Lung microvascular endothelial cell (primary cell): ENCODE measurements around the gene ZDHHC19. TPM values are rescaled to one million over a fixed set of nuclear protein-coding genes. Genes with fewer than 3 reads are reported as not detected.
A peak's percentile ranks its signal among the peaks of the same experiment; 100 is the strongest.
"Not testable (repeated sequence)": the region's sequence is repeated elsewhere in the genome, so short reads cannot be mapped to it uniquely, and the experiment has no call there.

Experiments
- DNase-seq, 2 donors: peaks; one replicate each; pipeline versions ENCODE4 v3.0.0 to v3.0.0-alpha.2; 2010; ENCODE audit warnings: low read depth in 2 of 2
- total RNA-seq: library from RNA; depleted of rRNA; stranded (reverse); fragments of >200 nt; gene quantifications from 2 replicates; pipeline ENCODE4 v1.2.1, GENCODE V29; 2014

Gene ZDHHC19
- total RNA-seq, 1 donor from 2014 or later = not detected

DNA sequence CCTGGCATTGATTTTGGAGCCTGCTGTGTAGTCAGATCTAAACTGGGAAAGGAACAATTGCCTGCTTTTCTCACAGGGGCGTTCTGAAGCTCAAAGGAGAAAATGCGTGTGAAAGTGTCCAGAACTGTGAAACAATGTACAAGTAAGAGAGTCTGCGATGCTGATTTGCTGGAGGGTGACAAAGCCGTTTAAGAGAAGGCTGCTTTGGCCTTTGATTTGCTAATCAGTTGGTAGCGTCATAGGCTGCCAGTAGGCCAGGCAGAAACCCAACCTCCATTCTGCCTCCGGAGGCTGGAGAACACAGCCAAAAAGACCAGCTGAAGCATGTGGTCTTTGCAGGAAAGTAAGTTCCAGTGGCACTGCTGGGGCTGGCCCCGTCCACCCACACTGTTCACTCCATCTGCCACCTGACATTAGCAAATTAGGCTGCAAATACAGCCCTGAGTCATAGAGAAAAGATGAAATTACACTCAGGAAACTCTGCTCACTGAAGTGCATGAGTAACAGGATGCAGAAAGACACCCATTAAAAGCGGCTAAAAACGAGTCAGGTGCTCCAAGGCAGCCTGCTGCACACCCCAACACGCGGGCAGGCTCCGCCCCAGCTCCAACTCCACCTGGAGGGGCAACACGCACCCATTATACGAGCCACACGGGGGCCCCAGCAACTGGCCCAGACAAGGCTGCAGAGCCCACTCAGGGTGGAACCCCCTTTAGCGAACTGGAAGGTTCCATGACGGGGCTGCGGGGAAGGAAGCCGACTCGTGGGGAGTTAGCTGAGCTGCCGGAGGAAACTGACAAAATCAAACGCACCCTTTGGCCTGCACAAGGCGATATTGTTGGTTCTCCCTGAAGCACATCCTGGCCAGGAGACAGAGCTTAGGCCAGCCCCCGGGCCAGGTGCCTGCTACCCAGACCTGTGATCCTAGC is 31.6 kb downstream of the ZDHHC19 start:
- peak; percentile 43 to 52 for DNase-seq

DNA sequence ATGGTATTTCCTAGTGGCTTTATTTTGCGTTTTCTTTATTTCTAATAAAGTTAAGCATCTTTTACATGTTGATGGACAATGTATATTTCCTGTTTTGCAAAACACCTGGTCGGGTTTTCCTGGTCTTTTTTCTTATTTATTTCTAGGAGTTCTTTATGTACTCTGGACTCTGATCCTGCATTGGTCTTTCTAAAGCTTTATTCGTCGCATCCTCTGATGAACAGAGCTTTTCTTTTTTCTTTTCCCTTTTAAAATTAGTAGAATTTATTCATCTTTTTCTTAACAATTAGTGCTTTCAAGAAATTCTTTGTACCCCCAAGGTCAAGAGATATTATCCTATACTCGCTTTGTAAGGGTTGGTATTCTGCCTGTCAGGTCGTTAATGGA is 32.2 kb downstream of the ZDHHC19 start:
- DNase-seq = no peak

DNA sequence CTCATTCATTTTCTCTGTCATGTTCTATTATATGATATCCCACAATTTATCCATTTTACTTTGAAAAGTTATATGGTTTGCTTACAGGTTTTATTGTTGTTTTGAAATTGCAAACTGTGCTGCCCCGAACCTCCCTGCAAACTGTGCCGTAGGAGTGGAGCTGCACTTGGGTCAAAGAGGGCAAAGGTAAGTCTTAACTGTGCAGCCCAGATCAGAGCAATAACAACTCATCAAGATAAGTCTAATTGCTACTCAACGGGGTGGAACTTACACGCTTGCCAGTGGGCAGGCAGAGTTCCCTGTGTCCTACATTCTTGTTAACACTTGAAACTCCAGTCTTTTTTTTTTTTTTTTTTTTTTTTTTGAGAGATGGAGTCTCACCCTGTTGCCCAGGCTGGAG is 33.2 kb downstream of the ZDHHC19 start:
- DNase-seq = no peak

DNA sequence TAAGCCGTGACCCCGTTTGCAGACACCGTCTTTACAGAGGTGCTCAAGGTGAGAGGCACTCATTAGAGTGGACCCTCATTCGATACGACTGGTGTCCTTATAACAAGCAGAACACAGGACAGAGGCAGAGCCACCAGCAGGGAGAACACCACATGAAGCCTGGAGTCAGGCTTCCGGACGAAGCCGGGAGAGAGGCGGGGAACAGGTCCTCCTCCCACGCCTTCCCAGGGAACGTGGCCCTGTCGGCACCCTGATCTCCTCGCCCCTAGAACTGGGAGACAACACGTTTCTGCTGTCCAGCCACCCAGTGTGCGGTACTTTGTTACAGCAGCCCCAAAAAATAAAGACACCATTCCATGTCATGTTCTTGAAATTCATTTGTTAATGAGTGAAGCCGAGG is 33.6 kb downstream of the ZDHHC19 start:
- DNase-seq = no peak

DNA sequence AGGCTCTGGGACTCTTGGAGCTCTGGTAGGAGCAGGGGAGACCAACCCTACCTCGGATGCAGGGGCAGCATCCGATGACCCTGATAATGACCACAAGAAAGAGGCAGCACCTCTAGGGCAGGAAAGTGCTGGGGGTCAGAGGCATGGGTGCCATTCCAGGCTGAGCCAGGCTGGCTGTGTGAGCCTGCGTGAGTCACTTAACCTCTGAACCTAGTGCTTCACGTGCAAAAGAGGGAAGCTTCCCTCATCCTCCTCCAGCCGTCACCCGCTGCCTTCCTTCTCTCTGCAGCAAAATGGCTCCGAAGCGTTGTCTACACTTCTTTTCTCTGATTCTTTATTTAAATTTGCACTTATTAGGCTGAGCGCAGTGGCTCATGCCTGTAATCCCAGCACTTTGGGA is 35.5 kb downstream of the ZDHHC19 start:
- DNase-seq = no peak

DNA sequence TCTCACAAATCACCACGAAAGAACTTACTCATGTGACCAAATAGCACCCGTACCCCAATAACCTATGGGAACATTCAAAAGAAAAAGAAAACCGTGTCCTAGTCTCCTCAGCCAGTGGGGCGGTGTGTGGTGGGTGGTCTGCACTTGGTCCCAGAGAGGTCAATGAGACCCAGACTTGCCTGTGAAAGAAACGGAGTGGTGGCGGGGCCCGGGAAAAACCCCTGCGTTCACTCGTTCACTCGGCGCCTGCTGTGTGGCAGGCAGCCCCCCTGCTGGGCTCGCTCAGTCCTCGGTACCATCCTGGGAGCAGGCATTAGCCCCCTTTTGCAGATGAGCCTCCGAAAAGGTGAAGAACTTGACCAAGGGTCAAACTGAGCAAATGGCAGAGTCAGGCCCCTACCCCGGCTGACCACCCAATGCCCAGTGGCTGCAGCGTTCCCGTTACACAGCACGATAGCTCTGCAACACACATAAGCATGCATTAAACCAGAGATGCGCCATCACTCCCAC is 36.0 kb downstream of the ZDHHC19 start:
- no peak for DNase-seq

DNA sequence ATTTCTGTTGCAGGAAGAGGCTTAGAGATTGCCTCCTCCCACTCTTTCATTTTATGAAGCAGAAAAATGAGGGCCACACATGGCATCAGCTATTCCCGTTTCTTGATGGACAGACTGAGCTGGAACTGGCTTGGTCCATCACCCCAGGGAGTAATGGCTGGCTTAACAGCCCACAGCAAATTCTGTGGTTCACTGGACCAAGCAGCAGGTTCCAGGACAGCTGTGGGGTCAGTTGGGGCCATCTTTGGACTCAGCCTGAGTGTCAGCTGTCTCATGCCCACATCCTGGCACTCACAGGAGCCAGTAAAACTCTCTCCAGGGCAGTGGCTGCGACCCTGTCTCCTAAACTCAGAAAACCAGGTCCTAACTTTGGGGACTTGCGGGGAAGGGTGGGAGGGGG is 36.5 kb downstream of the ZDHHC19 start:
- DNase-seq = no peak

DNA sequence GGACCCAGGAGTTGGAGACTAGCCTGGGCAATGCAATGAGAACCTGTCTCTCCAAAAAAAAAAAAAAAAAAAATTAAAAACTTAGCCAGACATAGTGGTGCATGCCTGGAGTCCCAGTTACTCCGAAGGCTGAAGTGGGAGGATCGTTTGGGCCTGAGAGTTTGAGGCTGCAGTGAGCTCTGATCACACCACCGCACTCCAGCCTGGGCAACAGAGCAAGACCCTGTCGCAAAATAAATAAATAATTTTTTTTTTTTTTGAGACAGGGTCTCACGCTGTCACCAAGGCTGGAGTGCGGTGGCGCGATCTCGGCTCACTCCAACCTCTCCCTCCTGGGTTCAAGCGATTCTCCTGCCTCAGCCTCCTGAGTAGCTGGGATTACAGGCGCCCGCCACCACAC is 40.9 kb downstream of the ZDHHC19 start:
- not testable (repeated sequence) for DNase-seq

DNA sequence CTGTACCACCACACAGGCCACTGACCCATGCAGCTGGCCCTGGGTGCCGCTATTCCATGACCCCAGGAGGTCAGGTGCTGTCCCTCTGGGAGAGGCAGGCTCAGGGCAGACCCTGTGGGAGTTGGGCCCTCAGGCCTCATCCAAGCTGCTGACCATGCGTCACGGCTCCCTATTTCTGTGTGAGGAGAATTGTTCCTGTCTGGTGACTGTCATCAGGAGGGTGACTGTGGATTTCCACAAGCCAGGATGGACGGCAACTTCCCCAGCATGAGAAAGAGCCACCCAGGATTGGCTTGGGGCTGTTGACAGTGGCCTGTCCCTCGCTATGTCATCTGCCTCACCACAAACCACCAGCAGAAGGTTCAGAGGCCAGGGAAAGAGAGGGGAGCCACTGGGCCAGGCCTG is 41.4 kb downstream of the ZDHHC19 start:
- no peak for DNase-seq

DNA sequence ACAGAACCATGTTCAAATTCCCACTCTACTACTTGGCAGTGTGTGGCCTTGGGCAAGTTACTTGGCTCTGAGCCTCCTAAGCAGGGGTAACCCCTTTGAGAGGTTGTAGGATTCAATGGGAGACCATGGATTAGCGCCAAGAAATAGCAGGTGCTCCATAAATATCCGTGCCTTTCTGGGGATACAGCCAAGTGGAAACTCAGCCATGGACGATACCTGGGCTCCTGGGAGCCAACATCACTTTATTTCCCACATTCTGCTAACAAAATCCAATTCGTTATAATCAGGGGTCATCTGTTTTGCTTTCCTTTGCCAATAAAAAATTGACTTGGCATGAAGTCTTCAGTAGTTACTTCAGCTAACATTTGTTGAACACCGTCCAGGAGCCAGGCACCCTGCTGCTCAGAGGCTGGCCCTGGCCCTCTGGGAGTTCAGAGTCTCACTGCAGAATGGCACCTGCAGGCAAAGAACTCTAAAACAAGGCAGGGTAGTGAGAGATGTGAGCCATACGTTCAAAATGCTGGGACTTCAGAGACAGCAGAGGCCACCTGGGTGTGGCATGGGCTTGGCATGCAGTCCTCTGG is 42.3 kb downstream of the ZDHHC19 start:
- DNase-seq = no peak

DNA sequence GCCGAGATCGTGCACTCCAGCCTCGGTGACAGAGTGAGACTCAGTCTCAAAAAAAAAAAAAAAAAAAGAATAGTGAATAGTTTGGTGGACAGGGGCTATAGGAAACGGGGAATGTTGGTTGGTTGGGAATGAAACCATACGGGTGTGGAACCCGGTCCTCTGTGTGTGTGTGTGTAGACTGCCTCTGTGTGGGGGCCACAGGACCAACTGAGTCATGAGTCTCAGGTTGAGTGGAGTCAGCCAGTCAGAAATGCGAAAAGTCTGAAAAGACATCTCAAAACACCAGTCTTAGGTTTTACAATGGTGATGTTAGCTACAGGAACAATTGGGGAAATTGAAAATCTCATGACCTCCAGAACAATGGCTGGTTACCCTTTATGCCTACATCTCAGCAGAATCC is 44.5 kb downstream of the ZDHHC19 start:
- DNase-seq = no peak

DNA sequence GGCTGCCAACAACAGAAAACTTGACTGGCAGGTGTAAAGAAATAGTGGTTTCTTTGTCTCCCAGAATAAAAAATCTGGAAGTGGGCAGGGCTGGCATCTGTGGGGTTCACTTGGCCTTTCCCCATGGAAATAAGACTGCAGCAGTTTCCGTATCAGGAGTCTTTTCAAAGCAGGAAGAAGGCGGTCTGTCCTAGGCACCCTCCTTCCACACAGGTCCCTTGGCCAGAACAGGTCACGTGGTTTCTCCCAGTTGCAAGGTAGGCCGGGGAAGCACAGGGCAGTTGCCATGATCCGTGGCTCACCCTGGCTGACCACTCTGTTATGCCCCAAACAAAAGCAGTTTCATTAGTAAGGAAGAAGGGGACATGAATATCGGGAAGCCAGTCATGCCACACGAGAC is 45.4 kb downstream of the ZDHHC19 start:
- no peak for DNase-seq

DNA sequence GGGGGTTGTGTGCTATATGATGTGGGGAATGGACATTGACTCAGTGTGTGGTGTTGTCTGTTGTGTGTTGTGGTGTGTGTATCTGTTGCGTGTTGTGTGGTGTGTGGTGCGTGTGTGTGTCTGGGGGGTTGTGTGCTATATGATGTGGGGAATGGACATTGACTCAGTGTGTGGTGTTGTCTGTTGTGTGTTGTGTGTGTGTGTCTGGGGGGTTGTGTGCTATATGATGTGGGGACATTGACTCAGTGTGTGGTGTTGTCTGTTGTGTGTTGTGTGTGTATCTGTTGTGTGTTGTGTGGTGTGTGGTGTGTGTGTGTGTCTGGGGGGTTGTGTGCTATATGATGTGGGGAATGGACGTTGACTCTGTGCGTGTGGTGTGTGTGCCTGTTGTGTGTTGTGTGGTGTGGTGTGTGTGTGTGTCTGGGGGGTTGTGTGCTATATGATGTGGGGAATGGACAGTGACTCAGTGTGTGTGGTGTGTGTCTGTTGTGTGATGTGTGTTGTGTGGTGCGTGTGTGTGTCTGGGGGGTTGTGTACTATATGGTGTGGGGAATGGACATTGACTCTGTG is 46.1 kb downstream of the ZDHHC19 start:
- not testable (repeated sequence) for DNase-seq

DNA sequence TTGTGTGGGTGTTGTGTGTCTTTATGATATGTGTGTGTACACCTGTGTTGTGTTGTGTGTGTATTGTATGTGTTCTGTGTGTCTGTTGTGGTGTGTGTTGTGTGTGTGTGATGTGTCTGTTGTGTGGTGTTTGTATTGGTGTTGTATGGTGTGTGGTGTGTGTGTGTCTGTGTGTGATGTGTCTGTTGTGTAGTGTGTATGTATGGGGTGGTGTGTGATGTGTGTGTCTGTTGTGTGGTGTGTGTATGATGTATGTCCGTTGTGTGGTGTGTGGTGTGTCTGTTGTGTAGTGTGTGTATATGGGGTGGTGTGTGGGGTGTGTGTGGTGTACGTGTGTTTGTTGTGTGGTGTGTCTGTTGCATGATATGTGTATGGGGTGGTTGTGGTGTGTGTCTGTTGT is 46.6 kb downstream of the ZDHHC19 start:
- DNase-seq = no peak

DNA sequence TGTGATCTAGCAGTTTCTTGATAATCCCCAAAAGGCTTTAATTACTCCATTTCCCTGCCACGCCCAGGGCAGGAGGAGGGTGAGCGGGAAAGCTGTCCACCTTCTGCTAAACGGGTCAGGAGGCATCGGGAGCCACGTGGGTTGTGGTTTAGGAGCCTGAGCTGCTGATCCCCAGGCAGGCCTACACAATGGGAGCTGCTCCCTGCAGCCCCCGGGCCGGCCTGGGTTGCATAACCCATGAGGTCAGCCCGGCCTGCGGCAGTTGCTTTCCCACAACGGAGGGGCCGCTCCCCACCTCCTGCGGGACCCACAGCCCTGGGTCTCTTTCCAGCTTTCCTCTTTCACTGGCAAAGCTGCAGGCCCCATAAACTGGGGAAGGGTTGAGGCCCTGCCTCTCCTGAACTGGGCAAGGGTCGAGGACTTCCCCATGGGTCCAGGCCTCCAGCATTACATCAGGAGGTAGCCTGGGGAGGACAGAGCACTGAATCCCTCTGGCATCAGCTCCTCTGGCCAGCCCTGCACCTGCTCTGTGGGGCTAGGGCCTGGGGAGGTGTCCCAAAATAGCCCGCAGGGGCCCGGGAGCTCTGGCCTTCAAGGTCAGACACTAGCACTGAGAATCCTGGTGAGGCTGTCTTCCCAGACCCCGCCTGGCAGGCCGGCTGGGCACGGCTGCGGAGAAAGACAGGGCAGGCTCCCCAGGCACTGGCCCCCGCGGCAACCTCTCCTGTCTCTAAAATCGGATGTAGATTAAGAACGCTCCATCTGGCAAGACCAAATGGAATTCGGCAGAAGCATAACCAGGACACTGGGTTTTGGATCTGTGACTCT is 47.3 kb downstream of the ZDHHC19 start:
- no peak for DNase-seq

DNA sequence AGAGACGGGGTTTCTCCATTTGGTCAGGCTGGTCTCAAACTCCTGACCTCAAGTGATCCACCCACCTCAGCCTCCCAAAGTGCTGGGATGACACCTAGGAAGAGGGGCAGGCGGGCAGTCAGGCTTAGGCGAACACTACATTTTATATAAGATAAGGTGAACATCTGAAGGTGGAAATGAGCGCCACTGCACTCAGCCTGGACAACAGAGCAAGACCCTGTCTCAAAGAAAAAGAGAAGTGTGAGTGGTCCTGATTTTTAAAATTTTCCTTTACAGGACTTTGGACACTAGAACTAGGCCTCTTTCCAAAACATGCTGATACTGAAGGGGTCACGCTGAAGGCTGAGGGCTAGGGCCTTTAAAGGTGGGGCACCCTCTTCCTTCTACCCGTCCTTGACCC is 48.0 kb downstream of the ZDHHC19 start:
- no peak for DNase-seq

DNA sequence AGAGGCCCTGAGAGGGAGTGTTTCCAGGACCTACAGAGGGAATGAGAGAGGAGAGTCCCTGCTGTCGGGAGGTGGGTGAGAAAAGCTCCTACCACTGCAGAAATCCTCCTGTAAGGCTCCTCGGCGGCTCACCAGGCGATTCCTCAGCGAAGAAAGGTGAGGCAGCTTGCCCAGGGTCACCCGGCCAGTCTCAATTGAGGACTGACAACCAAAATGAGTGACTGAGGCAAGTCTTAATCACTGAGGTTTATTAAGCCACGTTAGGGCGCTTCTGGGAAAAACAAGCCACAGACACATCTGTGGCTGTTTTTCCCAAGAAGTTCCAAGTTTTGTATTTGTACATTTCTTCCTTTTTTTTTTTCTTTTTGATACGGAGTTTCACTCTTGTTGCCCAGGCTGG is 48.5 kb downstream of the ZDHHC19 start:
- no peak for DNase-seq

DNA sequence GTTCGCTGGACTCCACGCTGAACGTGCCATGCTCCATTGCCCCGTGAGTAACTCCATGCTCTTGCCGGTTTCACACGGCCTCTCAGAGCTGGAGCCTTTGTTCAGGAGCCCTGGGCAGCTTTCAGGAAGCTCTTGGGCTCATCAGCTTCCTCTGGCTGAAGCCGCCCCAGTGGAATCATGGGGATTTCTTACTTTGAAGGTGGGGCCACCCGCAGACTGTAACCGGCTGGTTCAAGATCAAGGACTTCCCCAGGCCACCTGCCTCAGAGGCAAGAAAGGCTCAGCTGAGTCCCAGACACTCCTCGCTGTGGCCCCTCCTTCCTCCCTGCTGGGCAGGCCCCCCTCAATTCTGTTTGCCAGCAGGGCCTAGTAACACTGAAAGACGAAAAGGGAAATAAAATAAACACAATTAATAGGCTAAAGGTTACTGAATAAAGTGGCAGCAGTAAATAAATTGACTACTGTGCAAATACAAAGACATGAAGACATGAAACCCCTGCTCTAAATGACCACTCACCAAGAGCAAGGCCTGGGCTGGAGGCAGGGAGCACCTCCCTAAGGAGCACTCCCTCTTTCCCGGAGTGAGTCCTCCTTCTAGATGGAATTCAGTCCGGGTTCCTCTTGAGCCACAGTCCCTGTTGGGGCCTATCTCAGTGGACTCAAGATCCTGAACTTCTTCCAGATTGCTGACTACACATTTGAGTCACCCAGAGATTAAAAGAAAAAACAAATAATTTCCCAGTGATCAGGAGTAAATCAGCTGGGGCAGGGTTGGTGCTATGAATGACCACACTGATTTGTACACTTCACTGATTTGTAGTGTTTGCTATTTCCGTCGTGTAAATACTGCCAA is 51.0 kb downstream of the ZDHHC19 start:
- peak; percentile 55 to 81 for DNase-seq

DNA sequence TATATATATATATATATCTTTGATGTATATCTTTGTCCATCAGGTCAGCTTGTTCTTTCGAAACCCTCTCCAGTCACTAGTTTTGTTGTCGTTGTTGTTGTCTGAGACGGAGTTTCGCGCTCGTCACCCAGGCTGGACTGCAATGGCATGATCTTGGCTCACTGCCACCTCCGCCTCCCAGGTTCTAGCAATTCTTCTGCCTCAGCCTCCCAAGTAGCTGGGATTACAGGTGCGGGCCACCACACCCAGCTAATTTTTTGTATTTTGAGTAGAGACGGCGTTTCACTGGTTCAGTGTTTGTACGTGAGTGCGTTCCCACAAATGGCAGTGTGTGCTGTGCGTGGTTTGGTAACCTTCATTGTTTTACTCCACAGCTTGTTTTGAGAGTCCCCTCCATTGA is 51.7 kb downstream of the ZDHHC19 start:
- DNase-seq = no peak

DNA sequence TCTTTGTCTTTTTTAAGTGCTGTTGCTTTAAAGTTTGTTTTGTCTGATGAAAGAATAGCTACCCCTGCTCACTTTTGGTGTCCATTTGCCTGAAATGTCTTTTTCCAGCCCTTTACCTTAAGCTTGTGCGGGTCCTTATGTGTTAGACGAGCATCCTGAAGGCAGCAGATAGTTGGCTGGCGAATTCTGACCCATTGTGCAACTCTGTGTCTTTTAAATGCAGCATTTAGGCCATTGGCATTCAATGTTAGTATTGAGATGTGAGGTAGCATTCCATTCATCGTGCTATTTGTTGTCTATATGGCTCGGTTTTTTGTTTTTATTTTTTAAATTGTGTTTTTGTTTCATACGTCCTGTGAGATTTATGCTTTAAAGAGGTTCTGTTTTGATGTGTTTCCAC is 55.0 kb downstream of the ZDHHC19 start:
- no peak for DNase-seq

DNA sequence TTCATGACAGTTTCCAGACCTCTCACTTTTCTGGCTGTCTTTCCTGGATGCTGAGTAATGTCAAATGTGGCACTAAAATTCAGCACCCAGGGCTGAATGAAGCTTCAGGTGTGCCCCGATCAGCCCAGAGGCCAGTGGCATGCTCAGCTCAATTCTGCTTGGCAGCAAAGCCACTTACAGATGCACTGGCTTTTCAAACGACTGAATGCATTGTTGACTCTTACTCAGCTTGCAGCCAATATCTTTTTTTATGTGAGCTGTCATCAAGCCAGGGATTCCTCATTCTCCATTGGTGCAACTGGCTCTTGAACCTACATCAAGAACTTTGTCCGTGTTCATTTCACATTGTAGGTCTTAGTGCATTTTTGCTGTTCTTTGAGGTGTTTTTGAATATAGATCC is 60.7 kb downstream of the ZDHHC19 start:
- DNase-seq = no peak
